GM21390 (cell line): ENCODE measurements around the gene BAX.

Experiments used
- ATAC-seq: cut with Tn5 transposase; IDR thresholded peaks from one replicate; pipeline ENCODE4 v1.9.1; 2021; ENCODE audit not compliant: unreplicated experiment

The BAX gene

GRCh38 chr19:48961673-48962028 is 7.0 kb downstream of the BAX start:
- ATAC-seq = no peak

- ATAC-seq = no peak
Measured at GRCh38 chr19:48962029-48962848, 7.6 kb downstream of the BAX start.

- ATAC-seq = no peak
Measured at GRCh38 chr19:48962849-48963165, 8.1 kb downstream of the BAX start.

- ATAC-seq = no peak
Measured at GRCh38 chr19:48963371-48964204, 8.9 kb downstream of the BAX start.

GRCh38 chr19:48964205-48965039 is 9.7 kb downstream of the BAX start:
- ATAC-seq = no peak

GRCh38 chr19:48965040-48965805 is 10.5 kb downstream of the BAX start, which contains the start of gene FTL:
TSS of gene FTL (plus strand) at chr19:48965309. CDS start at chr19:48965508, 199 bp downstream.
- peak; percentile 50 for ATAC-seq

- peak; percentile 30 for ATAC-seq
Measured at GRCh38 chr19:48965806-48966540, 11.3 kb downstream of the BAX start.

- no peak for ATAC-seq
Measured at GRCh38 chr19:48966541-48967345, 12.1 kb downstream of the BAX start.

- no peak for ATAC-seq
Measured at GRCh38 chr19:48967346-48968178, 12.9 kb downstream of the BAX start.

- no peak for ATAC-seq
Measured at GRCh38 chr19:48968179-48968661, 13.5 kb downstream of the BAX start.

GRCh38 chr19:48968813-48969218 is 14.1 kb downstream of the BAX start:
- ATAC-seq = no peak

GRCh38 chr19:48969276-48970138 is 14.8 kb downstream of the BAX start:
- ATAC-seq = no peak

- ATAC-seq = no peak
Measured at GRCh38 chr19:48970139-48970766, 15.6 kb downstream of the BAX start.

- ATAC-seq = no peak
Measured at GRCh38 chr19:48970923-48971395, 16.3 kb downstream of the BAX start.

- no peak for ATAC-seq
Measured at GRCh38 chr19:48975947-48976847, 21.5 kb downstream of the BAX start.
